HG02981 (cell line): ENCODE results near the gene BBS1.
A peak's percentile ranks its signal among the peaks of the same experiment; 100 is the strongest.

Source experiments
- ATAC-seq: cut with Tn5 transposase; IDR thresholded peaks from one replicate; pipeline ENCODE4 v1.9.1; 2021; ENCODE audit warnings: mild to moderate bottlenecking, moderate library complexity; ENCODE audit not compliant: unreplicated experiment

The BBS1 gene

DNA sequence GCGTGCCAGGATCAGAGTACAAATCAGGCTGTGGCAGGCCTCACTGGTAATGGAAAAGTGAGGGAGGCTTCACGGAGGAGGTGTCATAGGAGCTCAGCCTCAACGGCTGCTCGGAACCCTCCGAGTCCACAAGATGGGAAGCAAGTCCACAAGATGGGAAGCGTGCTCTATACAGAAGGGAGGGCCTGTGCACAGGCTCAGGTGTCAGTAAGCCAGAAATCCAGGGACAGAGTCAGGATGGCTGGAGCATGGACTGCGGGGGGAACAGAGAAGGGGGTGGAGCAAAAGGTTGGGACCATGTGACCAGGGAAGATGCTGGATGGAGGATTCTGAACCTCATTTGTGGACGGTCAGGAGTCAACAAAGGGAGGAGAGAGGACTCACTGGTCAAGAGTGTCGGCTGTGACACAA, 33.6 kb upstream of the BBS1 start:
- no peak for ATAC-seq

DNA sequence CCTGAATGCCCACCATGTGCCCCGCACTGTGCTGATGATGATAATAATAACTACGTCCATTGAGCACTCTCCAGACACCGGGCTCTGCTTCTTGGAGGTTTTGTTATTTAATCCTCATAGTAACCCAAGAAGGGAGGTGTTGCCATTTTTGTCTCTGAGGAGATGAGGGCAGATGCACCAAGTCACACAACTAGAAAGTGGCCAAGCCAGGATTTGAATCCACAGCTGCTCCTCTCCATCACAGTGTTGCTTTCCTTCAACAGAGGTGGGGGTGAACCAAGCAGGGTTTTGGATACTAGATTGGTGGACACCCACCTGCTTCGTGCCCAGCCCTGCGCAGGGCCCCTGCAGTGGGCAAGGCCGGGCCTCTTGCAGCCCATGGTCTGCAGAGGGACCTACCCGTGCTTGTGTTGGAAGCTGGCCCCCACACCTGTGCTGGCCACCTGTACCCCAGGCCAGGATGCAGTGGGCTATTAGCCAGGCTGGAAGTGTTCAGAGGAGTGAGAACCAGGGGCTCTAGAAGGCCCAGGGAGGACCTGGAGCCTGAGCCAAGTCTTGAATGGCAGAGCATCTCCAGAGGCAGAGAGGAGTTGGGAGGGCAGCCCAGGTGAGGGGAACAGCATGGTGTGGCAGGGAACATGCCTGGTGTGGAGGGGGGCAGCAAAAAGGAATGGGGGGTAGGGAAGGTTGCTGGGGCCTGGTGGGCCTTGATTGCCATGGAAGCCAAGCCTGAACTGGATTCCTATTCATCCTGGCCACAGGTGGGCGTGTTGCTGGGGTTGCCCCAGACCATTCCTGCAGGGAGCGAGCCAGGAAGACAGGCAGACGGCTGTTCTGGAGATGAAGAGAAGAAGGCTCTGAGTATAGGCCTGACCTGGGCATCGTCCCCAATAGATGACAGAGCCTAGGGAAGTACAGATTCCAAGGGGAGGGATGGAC, 32.9 kb upstream of the BBS1 start:
- no peak for ATAC-seq

DNA sequence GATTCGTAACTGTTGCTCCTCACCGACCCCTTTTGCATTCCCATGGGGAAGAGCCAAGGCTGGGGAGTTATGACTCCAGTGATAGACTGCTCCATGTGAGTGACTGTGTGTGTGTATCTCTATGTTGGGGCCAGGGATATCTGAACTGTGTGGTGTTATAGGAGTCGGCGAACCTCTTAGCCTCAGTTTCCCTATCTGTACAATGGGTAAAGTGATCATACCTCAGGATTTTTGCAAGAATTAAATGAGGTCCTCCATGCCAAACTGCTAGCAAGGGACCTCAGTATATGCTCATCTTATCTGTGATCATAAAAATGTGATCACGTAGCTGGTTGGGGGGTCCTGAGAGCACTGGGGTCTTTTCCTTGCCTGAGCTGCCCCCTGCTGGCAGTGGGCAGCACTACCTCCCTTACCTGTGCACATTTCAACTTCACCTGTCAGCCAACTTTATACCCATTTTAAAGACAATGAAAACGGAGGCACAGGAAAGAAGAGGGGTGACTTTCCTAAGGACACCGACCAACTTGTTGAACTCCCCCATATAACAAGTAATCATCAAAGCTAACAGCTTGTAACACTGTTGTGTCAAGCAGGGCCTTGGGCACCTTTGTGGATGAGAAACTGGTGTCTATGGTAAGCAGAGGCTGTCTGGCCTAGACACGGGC, 31.6 kb upstream of the BBS1 start:
- ATAC-seq: no peak

DNA sequence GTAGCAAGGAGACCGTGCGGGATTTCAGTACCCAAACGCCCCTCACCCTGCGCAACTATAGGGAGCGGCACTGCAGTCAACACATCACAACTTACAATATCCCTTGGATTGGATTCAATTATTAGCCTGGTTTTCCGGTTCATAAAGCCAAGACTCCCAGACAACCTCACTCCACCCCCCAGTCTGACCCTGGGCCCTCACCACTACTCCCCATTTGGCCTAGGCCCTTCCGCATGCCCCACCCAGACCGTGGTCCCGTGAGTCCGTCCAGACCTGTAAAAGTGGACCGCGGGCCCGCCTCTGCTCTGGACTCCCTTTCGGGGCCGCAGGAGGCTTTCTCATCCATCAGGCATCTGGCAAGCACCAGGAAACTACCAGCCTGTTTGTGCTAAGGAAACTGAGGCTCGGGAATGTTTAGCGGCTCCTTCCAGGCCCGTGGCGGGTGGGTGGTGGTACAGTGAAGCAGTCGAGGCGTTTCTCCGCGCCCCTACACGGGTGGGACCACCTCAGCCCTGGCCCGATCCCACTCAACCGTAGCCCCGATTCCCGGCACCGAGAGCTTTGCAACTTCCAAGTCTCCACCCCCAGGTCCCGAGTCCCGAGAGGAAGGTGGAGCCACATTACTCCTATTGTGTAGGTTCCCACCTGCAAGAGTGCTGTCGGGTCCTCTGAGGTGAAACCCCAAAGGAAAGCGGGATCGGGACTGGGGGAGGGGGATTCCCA, 30.9 kb upstream of the BBS1 start:
- ATAC-seq: no peak

DNA sequence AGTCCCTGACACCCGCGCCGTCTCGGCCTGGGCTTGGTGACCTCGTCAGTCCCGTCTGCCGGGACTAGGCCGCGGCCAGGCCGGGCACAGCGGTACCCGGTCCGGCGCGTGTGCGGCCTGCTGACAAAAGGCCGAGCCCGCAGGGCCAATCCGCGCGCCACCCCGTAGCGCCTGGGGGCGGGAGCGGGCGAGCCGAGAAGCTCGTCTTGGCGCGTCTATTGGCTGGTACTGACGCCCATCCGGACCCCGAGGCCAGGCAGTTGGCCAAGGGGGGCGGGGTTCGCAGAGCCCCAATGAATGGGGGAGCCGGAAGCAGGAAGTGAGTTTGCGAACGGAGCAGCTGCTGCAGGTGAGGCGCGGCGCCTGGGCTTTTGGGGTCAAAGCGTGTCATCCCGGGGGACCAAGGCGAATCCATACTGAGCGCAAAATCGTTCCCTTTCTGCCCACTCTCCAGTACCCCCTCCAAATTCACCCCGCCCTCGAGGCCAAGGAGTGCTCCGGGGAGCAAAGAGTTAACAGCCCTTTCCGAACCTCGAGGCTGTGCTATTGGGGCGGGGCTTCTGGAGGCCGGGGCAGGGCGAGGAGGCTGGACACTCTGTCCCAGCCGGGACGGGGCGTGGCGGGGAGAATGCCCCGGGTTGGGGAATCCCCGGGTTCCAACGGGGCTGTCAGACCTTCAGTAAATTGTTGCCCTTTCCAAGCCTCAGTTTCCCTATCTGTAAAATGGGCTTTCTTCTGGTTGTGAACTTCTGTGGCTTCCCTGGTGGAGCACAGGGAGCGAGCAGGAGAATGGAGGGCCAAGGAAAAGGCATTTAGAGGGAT, 30.1 kb upstream of the BBS1 start, which contains the start of gene DPP3:
DPP3 (plus strand) TSS at position 318 of the 822 bp plus-strand sequence. CDS start 1,767 bp downstream, outside the sequence.
- peak; percentile 91 for ATAC-seq

DNA sequence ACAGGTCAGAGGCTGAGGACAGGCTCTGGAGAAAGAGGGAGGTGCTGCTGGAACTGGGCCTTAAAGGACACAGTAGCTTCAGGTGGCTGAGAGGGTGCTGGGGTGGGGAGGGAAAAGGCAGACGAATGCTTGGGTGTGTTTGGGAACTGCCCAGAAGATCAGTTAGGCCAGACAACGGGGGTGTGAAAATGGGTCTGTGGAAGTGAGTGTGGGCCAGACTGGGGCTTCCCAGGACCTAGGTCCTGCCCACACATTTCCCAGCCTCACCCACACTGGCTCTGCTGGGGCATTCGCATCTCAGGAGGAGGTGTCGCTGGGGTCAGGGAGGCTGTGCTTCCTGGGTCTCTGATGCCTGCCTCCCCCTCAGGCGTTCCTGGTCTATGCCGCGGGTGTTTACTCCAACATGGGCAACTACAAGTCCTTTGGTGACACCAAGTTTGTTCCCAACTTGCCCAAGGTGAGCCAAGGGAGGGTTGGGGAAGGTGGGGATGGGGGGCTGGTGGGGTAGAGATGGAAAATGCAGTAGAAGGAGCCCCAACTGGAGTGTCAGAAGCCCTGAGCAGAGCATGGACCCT, 25.5 kb upstream of the BBS1 start:
- no peak for ATAC-seq

DNA sequence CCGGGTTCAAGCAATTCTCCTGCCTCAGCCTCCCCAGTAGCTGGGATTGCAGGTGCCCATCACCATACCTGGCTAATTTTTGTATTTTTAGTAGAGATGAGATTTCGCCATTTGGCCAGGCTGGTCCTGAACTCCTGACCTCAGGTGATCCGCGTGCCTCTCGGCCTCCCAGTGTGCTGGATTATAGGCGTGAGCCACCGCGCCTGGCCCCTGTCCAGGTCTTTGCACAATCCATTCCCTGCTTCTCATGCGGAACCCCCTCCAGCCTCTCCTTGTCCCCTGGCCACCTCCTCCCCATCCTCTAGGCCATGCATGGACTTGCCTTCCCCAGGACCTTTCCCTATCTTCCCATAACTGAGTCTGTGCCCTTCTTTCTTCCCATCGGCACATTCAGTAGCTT, 21.5 kb upstream of the BBS1 start:
- no peak for ATAC-seq

DNA sequence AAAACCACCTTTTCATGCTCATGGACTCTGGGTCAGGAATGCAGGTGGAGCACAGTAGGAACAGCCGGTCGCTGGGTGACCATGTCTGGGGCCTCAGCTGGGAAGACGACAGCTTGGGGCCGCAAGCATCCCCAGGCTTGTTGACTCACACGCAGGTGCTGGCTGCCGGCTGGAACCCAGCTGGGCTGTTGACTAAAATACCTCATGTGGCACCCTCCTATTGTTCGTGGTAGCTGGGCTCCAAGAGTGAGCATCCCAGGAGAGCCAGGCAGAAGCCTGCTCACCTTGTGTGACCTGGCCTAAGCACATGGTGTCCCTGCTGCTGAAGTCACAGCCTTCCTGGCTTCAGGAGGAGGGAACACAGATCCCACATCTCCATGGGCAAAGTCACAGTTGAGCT, 20.8 kb upstream of the BBS1 start:
- no peak for ATAC-seq

DNA sequence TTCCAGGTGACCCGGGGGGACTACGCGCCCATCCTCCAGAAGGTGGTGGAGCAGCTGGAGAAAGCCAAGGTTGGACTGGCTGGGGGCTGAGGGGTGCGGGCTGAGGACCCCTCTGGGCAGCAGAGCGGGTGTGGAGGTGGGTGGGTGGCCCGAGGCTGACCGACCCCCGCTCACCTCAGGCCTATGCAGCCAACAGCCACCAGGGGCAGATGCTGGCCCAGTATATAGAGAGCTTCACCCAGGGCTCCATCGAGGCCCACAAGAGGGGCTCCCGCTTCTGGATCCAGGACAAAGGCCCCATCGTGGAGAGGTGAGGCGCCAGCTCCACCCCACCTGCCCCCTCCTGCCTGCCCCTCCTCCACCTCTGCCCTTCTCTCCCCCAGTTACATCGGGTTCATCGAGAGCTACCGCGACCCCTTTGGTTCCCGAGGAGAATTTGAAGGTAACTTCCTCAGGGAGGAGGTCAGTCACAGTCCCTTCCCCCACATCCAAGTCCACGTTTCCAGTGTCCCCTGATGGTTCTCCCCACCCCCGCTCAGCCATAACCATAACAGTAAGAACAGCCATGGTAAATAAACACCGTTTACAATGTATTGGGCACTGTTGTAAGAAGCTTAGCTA, 19.0 kb upstream of the BBS1 start:
- no peak for ATAC-seq

DNA sequence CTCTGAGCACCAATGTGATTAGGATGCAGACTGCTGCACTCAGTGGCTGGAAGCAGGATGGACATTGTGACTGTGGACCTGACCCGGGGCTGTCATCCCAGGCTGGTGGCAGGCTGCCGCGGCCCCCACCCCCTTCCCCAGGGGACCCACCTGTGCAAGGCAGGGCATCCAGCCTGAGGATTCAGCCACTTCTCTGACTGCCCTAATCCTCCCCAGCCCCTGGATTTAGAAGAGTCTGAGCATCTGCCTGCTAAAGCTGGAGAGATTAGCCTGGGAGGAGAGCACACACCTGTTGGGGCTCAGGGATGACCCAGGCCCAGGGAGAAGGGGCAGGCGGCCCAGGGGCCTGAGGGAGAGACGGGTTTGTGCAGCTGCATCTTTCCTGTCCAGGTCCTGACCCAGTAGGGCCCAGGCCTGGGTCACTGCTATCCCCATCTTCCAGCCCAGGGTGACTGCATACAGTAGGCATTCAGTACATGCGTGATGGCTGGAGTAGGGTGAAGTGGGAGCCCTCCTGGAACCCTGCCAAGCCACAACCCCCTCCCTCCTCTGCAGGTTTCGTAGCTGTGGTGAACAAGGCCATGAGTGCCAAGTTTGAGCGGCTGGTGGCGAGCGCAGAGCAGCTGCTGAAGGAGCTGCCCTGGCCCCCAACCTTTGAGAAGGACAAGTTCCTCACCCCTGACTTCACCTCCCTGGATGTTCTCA, 18.1 kb upstream of the BBS1 start:
- ATAC-seq: no peak

DNA sequence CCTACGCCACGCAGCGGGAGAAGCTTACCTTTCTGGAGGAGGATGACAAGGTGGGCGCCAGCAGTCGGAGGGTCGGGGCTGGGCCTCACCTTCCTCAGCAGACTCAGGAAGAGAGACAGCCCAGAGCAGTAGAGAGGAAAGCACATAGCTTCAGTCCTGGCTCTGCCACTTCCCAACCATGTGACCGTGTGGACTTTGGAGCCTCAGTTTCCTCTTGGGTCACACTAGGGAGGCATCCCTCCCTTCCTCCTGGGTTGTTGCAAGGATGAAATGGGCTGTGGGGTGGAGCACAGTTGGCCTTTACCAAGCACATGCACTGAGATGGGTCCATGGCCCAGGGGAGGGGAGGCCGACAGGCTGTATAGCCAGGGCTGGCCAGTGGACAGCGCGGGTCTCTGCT, 17.3 kb upstream of the BBS1 start:
- no peak for ATAC-seq

DNA sequence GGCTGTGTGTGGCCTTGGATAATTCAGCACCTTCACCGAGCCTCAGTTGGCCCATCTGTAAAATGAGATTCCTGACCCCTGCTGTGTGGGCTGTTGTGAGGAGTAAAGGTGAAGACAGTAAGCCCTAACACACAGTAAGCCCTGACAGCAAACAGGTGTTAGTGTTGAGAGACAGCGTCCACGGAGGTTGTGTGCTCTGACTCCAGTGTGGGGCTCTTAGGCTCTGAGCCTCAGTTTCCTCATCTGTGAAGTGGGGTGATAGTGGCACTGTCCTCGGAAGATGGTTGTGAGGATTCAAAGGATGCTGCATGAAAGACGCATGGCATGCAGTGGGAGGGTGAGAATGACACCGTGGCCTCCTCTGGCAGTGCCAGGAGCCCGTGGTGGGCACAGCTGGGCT, 16.0 kb upstream of the BBS1 start:
- no peak for ATAC-seq

DNA sequence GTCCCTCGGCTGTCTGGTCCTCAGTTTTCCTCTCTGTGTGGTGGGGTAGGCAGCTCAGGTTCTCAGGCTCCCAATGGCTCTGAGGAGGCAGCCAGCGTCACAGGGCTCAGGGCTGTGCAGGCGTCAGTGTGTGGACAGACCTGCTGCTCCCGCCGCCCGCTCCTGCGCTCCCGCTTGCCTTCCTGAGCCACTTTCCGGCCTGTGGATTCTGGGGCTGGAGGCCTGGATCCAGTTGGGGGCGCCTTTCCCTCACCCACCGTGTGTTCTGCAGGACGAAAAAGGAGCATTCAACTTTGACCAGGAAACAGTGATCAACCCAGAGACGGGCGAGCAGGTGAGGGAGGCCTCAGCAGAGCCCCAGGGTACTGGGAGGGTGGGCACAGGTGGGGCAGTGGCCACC, 15.5 kb upstream of the BBS1 start:
- no peak for ATAC-seq

DNA sequence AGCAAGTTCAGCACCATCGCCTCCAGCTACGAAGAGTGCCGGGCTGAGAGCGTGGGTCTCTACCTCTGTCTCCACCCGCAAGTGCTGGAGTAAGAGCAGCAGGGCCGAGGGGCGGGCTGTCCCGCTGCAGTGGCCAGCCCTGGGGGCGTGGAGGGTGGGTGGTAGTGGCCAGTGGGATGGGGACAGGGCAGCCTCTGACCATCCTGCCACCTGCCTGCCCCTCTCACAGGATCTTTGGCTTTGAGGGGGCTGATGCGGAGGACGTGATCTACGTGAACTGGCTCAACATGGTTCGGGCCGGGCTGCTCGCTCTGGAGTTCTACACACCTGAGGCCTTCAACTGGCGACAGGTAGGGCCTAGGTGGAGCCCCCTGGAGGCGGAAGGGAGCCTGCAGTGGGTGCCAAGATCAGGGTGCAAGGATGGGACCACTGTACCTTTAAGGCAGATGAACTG, 15.0 kb upstream of the BBS1 start:
- ATAC-seq: no peak

DNA sequence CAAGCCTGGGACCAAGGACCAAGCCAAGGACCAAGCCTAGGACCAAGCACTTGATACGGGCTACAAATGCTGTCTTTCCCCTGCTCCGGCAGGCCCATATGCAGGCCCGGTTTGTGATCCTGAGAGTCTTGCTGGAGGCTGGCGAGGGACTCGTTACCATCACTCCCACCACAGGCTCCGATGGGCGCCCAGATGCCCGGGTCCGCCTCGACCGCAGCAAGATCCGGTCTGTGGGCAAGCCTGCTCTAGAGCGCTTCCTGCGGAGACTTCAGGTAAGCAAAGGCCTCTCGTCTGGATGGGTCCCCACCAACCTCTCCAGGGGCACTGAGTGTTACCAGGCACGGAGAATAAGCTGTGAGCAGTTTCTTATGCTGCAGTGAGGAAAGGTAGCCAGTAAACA, 13.2 kb upstream of the BBS1 start:
- ATAC-seq: no peak

DNA sequence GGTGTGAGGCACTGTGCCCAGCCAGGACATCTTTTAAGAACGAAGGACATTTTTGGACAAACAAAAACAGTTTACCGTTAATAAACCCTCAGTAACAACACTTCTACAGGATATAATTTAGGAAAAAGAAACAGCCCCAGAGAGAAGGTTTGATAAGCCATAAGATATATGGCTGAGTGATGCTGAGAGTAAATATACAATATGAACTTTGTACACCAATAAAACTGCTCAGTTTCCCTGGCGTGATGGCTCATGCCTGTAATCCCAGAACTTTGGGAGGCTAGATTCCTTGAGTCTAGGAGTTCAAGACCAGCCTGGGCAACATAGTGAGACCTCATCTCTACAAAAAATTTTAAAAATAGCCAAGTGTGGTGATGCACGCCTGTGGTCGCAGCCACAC, 11.9 kb upstream of the BBS1 start:
- no peak for ATAC-seq

DNA sequence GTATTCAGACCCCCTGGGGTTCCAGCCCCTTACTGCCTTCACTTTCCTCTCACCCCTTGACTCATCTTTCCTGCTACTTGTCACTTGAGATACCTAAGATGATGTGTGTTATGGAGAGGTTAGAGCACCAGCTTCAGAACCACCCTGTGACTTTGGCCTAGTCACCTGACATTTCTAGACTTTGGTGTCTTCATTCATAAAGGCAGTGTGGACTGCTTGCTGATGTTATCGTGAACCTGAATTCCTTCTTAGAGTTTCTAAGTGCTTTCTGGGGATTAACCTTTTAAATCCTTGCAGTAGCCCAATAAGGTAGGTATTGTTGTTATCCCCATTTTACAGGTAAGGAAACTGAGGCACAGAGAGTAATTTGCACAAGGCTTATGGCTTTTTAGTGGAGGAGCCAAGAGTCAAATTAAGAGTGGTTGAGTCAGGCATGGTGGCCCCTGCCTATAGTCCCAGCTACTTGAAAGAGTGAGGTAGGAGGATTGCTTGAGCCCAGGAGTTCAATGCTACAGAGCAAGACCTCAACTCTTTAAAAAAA, 5.1 kb upstream of the BBS1 start:
- ATAC-seq: no peak

DNA sequence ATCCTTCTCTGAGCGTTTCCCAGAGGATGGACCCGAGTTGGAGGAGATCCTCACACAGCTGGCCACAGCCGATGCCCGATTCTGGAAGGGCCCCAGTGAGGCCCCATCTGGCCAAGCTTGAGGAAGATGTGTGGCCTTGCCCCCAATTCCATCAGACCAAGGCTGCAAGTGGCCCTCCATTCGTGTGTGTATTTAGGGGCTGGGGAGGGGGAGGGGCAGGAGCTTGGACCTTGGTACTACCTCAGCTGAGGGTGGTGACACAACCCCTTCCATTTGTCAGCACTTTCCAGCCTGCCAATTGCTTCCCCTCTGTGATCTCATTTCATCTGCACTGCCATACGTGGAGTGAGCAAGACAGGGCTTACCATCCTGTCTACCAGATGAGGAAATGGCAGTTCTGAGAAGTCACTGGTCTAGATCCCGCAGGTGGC, 1.3 kb upstream of the BBS1 start:
- ATAC-seq: no peak

DNA sequence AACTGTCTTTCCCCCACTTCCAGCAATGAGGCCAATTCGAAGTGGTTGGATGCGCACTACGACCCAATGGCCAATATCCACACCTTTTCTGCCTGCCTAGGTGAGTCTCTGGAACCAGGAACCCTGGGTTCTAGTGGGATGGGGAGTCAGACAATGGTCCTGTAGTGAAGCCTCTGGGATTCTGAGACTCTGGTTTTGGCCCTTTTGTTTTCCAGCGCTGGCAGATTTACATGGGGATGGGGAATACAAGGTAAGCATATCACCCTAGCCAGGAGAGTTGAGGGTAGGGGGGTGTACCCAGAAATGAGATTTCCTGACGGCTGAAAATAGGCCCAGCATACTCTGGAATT, 530 bp downstream of the BBS1 start:
- no peak for ATAC-seq
